Measurements from ENCODE around the gene TKTL1.
"Not testable (repeated sequence)": the region's sequence is repeated elsewhere in the genome, so short reads cannot be mapped to it uniquely, and the experiment has no call there.

- TF ChIP-seq CTCF, EP300, POLR2A, POLR2AphosphoS5 (IDR thresholded peaks at IDR 0.05): not testable (repeated sequence)
Measured at GRCh38 chrX:154286406-154286805, 9.2 kb upstream of the TKTL1 start.
